ENCODE data around the gene CCDC89.
"Not testable (repeated sequence)": the region's sequence is repeated elsewhere in the genome, so short reads cannot be mapped to it uniquely, and the experiment has no call there.

GRCh38 chr11:85654343-85654742, 31.7 kb downstream of the CCDC89 start:
- TF ChIP-seq, protein P1, sequence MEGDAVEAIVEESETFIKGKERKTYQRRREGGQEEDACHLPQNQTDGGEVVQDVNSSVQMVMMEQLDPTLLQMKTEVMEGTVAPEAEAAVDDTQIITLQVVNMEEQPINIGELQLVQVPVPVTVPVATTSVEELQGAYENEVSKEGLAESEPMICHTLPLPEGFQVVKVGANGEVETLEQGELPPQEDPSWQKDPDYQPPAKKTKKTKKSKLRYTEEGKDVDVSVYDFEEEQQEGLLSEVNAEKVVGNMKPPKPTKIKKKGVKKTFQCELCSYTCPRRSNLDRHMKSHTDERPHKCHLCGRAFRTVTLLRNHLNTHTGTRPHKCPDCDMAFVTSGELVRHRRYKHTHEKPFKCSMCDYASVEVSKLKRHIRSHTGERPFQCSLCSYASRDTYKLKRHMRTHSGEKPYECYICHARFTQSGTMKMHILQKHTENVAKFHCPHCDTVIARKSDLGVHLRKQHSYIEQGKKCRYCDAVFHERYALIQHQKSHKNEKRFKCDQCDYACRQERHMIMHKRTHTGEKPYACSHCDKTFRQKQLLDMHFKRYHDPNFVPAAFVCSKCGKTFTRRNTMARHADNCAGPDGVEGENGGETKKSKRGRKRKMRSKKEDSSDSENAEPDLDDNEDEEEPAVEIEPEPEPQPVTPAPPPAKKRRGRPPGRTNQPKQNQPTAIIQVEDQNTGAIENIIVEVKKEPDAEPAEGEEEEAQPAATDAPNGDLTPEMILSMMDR (IDR thresholded peaks at IDR 0.05), result not testable (repeated sequence)
- not testable (repeated sequence) for TF ChIP-seq ZFX (IDR thresholded peaks at IDR 0.05; ENCODE audit: borderline replicate concordance)
